HG03095 (cell line): ENCODE data around the gene P4HA2.

Experiments used
- ATAC-seq: cut with Tn5 transposase; IDR thresholded peaks from one replicate; pipeline ENCODE4 v1.9.1; 2021; ENCODE audit warnings: moderate library complexity; ENCODE audit not compliant: unreplicated experiment

The P4HA2 gene

GRCh38 chr5:132264546-132265335 lies 37.1 kb upstream of the P4HA2 start:
- ATAC-seq: no peak

DNA sequence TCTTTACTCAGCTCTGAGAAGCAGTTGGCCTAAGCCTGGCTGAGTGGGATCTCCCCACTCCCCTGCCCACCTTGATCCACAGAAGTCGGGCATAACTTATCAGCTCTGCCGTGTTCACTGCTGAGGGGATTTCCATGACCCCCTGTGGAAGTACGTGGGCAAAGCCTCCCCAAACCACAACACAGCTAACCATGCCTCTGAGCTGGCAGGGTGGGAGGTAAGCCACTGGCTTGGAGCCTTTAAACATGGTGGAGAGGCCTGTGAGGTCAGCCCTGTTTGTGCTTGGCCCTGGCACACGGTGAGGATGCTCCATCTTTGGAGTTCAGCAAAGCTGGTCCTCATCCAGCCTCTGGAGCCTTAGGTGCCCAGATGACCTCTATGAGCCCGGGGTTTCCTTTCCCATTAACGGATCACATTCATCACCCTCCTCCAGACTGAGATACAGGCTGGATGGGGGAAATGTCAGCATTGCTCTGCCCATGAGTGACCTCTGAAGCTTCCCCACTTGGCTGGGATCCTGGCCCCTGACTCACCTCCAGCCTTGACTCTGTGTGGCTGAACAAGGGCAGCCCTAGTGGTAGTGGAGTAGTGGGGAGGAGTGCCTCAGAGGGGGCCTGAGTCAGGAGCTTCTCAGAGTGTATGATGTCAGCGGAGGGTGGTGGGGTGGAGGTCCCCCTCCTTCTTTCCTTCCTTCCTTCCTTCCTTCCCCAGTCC lies 36.1 kb upstream of the P4HA2 start:
- ATAC-seq: no peak

DNA sequence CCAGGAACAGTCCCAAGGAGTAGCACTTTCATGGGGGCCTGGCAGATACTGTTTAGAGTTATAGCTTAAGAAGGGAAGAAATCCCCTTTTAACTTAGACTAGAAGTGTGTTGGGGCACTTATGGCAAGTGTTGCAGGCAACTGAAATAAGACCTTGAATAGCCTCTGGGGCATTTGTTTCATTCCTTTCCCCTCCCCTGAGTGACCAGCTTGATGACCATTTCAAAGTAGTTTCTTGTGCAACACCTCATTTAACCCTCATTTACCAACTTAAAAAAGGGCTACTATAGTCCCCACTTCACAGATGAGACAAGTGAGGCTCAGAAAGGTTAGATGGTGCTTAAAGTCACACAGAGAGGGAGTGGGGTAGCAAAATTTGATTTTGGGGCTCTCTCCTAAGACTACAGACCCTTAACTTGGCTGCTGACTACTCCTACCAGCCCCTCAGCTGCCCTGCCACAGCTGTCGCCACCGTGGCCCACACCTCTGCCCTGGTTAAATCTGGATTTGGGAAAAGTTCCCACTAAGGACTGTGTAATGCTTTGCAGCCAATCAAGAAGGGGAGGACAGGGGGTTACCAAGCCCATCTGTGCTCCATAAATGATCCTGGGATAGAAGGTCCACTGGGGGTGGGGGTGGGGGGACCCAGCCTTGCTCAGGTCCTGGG lies 35.4 kb upstream of the P4HA2 start:
- no peak for ATAC-seq

GRCh38 chr5:132261881-132262845 lies 34.5 kb upstream of the P4HA2 start:
- ATAC-seq: no peak

- ATAC-seq: peak; percentile 56
These were observed 33.3 kb upstream of the P4HA2 start for GRCh38 chr5:132260714-132261551.

DNA sequence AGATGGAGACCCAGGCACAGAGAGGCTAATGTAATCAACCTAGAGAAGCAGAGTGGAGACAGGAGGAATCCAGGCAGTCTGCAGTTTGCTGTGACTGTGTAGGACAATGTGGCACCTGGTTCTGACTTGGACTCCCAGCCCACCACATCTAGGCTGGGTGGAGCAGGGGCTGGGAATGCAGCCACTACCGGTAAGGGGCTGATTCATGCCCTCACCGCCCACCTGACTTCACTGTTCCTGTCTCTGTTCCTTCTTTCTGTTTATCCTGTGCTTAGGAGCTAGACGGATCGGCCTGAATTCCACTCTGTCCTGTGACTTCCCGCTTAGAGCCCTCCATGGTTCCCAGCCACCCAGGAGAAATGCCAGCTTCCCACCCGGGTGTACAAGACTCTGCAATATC lies 32.4 kb upstream of the P4HA2 start:
- ATAC-seq: no peak

DNA sequence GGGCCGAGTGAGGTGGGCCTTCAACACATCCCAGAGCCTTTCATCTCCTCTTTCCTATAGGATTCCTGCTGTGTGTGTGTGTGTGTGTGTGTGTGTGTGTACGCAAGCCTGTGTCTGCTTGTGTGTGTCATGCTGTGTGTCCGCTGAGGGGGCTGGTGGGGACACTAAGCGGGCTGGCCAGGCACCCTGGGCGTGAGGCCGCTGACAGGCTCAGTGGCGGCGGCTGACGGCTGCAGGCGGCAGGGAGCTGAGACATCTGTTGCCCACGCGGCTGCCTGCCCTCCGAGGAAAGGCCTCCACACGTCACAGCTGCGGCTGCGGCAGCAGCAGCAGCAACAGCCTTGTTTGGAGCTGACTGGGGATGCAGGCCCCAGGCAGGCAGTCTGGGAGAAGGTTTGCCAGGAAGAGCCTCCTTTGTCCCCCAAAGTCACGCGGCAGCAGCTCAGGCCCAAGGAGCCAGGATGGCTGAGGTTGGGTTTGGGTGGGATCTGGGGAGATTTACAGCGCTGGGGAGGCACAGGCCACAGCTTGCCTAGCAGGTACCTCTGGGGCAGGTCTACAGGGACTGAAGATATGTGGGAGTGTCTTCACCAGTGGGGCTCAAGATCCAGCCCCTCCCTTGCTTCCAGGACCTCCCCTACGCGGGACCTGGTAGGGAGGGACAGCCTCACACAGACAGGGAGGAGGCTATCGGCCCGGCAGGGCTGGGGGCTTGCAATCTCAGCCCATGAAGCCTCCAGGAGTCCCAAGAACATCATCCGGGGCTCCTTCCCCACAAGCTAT lies 31.6 kb upstream of the P4HA2 start:
- ATAC-seq: no peak

- ATAC-seq: no peak
These were observed 30.7 kb upstream of the P4HA2 start for GRCh38 chr5:132258102-132259068.

GRCh38 chr5:132257131-132258101 lies 29.8 kb upstream of the P4HA2 start, which contains the start of gene PDLIM4:
TSS of gene PDLIM4 (plus strand) at chr5:132257696. CDS start at chr5:132257735, 39 bp downstream.
- ATAC-seq: no peak

- ATAC-seq: no peak
These were observed 29.1 kb upstream of the P4HA2 start for GRCh38 chr5:132256783-132257130.

GRCh38 chr5:132256086-132256782 lies 28.6 kb upstream of the P4HA2 start:
- no peak for ATAC-seq

GRCh38 chr5:132254321-132254977 lies 26.8 kb upstream of the P4HA2 start:
- no peak for ATAC-seq

DNA sequence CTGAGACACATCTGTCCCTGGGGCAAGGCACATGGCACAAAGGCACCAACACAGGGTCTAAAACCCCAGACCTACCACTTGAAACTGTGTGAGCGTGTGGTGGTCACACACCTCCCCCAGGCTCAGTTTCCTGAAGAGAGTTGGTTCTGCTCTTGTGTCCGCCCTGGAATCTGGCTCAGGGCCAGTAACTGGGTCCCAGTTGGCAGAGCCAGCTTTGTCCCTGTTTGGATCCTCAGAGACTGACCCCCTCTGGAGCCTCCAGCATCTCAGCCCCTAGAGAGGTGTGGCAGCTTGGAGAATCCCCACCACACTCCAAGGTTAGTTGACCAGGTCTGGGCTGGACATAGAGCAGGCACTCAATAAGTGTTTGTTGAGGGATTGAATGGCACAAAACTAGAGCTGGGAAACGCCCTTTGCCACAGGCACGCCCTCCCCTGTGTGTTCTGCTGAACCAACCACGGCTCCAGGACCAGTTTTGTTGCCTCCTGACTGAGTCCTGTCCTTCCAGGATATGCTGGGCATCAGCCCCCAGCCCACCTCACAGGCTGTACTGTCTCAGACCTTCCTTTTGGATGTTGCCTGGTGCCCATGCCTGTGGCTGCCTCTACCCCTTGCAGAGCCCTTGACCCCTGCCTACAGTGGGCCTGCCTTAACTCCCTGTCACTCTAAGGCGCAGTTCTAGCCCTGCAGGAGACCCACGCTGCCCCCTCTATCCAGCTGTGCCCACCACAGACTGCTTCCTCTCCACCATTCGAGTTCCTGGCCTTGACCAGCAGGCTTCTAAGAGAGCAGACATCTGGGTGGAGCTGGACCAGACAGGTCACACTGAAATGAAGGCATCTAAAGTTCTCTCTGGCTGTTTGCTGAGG lies 26.0 kb upstream of the P4HA2 start:
- no peak for ATAC-seq

- ATAC-seq: no peak
These were observed 25.4 kb upstream of the P4HA2 start for GRCh38 chr5:132253008-132253441.
